ENCODE data around the gene EML1.
"Not testable (repeated sequence)": the region's sequence is repeated elsewhere in the genome, so short reads cannot be mapped to it uniquely, and the experiment has no call there.

The EML1 gene

GRCh38 chr14:99755629-99756603, 37.3 kb upstream of the EML1 start:
- no peak for DNase-seq

DNA sequence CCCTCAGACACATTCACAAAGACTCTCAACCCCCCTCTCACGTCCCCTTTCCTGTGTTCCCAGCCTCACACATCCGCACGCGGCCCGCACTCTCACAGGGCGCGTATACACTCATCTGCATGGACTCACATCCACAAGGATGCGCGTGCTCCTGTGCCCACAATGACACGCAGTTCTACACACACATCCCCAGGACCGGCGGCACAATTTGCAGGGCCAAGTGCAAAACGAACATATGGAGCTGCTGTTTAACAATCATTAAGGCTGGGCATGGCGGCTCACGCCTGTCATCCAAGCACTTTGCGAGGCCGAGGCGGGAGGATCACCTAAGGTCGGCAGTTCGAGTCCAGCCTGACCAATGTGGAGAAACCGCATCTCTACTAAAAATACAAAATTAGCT, 36.4 kb upstream of the EML1 start:
- no peak for DNase-seq

GRCh38 chr14:99757331-99758070, 35.7 kb upstream of the EML1 start:
- no peak for DNase-seq

- DNase-seq = peak; percentile 41 to 59
Observed at GRCh38 chr14:99758121-99758821, 34.9 kb upstream of the EML1 start.

DNA sequence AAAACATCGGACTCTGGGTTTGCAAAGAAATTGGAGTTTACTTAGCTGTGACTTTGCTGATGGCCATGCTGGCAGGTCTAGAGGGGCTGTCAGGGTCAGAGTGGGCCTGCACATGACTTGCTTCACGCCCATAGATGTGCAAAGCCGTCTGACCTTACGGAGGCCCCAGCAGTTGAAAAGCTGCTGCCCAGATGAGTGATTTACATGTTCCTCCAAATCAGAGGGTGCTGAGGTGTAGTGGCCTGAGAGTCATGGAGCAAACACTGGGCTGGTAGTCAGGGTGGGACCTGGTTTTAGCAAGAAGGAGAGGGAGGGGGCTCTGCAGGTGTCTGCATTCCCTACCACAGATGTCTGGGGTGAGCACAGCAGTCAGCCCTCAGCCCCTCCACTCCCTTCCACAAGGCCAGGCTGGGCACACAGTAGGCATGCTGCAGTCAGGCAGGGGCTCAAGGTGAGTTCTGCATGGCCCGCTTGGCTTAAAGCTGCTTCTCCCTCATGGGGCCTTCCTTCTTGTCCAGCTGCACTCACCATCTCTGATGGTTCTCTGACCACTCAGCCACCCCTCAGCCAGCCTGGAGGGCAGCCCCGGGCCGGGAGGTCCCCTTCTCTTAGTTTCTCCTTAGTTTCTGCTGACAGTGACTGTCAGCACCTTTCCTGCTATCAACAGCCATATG, 34.2 kb upstream of the EML1 start:
- no peak for DNase-seq

DNA sequence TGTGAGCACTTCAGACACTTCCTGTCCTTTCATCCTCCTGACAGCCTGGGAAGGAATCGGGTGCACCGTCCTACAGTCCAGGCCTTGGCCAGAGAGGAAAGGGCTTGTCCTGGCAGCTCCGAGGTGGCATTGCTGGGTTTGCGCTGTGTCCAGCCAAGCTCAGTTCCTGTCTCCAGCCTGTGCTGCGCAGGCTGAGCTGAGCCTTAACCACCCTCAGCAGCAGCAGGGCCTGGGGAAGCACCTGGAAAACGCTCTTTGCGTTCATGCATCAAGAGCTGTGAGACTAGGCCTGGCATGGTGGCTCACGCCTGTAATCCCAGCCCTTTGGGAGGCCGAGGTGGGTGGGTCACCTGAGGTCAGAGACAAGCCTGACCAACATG, 33.7 kb upstream of the EML1 start:
- DNase-seq = no peak

DNA sequence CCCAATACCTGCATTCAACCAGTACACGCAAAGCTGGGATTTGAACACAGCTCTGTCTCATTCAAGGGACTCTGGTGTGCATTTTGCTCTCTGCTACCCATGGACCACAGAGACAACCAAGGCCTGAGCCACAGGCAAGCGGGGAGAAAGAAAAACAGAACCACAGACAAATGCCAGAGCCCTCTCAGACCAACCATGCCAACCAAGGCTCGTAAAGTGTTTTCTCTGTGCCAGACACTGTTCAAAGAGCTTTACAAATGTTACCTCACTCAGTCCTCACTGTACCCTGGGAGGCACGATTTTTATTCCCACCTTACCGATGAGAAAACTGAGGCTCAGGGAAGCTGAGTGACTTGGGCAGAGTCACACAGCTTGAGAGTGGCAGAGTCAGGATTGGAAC, 32.4 kb upstream of the EML1 start:
- DNase-seq = no peak

GRCh38 chr14:99762911-99763310, 30.3 kb upstream of the EML1 start:
- DNase-seq = not testable (repeated sequence)

GRCh38 chr14:99763527-99764221, 29.5 kb upstream of the EML1 start:
- no peak for DNase-seq

- no peak for DNase-seq
Observed at GRCh38 chr14:99764222-99764706, 28.9 kb upstream of the EML1 start.

DNA sequence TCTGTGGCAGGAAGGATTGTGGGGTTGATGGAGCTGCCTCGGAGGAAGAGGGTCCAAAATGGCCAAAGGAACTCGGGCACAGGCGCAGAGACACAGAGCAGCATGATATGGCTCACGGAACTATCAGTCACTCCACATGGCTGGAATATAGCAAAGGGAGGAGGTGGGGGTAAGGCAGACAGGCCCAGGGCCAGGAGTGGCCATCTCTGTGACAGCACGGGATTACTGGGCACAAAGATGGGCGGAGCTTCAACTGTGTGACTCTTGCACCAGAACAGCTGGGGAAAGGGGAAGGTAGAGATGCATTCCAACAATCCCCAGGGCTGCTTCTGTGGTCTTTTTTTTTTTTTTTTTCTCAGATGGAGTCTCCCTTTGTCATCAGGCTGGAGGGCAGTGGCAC, 24.8 kb upstream of the EML1 start:
- DNase-seq = no peak

DNA sequence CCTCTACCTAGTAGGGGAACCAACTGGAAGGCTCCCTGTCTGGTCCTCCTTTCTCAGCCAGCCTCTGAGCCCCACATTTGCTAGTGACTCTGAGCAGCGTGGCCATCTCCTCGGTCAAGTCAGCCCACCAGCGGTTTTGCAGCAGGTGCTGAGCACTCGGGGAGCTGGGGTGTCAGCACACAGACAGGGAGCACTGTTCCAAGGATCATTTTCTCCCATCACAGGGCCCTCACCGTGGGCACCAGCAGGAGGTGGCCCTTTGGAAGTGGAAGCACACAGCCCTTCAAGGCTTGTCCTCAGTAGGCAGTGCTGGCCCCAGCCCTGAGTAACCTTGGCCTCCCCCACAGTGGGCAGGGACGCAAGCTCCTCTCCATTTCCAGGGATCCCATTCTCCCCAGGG, 24.1 kb upstream of the EML1 start:
- DNase-seq = no peak

- no peak for DNase-seq
Observed at GRCh38 chr14:99769799-99770198, 23.4 kb upstream of the EML1 start.

DNA sequence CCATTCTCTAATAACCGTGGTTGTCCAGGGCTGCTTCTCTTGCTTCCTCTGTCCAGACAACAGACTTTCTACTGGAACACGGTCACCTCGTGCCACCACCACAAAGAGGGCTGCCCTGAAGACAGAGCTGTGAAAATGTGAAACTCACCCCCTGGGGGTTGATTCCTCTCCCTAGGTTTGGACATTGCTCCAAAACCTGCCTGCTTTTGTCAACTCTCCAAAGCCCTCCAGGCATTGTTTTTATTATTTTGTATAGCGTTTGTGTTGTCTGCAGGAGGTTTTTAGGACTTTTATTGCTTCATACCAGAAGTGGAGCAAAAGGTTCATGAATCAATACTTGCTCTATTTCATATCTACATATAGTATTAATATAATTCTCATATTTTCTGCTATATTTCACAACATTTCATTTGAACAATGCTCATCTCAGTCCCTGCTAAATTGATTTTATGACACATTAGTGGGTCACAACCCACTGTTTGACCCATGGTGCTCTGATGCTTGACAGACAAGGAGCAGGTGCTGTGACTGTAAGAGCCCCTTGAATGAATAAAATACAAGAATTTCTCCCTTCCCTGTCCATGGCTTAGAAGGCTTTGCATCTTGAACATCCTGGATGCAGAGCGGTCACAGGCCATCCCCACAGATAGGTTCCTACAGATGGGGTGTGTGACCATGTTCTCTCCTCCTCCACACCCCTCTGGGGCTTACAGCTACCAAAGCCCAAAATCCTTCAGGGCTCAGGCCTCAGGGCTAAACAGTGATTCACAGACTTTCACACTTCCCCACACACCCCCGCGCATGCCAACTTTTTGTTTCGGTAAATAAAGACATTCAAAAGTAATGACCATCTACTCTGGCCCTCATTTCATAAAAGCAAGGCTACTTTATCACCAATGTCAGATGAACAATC, 20.6 kb upstream of the EML1 start:
- DNase-seq = no peak

GRCh38 chr14:99773521-99774497, 19.4 kb upstream of the EML1 start:
- no peak for DNase-seq

DNA sequence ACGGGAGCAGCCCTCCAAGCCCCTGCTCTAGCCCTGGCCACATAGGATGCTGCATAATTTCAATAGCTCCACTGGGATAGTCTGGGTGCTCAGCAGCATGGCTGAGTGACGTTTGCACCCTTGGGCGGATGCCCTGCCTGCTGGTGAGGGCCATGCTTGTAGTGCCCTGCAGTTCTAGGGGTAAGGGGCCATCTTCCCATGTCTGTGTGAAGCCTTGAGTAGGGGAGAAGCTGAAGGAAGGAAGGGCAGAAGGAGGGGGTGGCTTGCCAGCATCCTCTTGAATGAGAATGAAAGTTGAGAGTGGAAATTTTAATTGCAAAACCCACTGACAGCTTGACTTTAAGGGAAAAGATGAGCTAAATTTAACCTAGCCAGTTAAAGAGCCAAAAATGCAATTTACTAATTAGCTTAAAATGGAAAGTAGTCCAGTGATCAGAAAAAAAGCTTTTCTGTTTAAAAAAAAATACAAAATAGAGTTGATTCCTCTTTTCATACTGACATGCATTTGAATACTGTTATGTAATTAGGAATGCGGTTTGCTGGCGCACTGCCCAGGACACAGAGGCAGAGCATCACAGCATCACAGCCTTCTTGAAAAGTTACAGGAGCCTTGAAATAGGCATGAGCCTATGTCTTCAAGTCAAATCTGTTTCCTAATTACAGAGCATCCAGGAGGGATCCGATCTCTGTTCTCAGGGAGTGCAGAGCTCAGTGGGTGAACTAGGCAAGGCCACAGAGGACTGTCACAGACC, 18.5 kb upstream of the EML1 start:
- DNase-seq = peak in 1 of 2 experiments; percentile 18

GRCh38 chr14:99775351-99775750, 17.9 kb upstream of the EML1 start:
- DNase-seq = no peak

- no peak for DNase-seq
Observed at GRCh38 chr14:99777951-99778350, 15.3 kb upstream of the EML1 start.

DNA sequence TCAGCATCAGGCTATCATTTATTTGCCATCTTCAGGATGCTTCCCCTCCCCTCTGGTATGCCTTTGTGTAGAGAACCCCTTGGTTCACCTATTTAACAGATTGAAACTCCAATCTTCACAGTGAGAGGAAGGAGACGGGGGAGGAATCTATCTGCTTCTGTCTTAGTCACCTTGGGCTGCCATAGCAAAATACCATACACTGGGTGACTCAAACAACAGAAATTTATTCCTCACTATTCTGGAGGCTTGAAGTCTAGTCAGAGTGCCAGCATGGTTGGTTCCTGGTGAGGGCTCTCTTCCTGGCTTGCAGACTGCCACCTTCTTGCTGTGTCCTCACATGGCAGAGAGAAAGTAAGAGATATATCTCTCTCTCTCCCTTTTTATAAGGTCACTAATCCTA, 13.5 kb upstream of the EML1 start:
- no peak for DNase-seq

Measured in NCI-H526 (cell line).